Vagina (tissue), 2 donors: ENCODE measurements around the gene MAK.

Source experiments
- POLR2A ChIP-seq, 2 donors: fragments of 450-650 bp; IDR thresholded peaks; one replicate each; pipeline ENCODE4 v1.6.1; 2017; ENCODE audit warnings: antibody characterized with exemption in 2 of 2, mild to moderate bottlenecking in 2 of 2, moderate library complexity in 2 of 2
- POLR2AphosphoS5 ChIP-seq, 2 donors: sonication (generic); formaldehyde crosslinking; IDR thresholded peaks; one replicate each; pipeline ENCODE4 v1.9.0; 2017; ENCODE audit warnings: antibody characterized with exemption in 2 of 2, mild to moderate bottlenecking in 2 of 2, low read depth in 1 of 2; ENCODE audit not compliant: insufficient read depth in 1 of 2
- TF ChIP-seq, protein P1 (sequence below), 3 experiments: fragments of 450-650 bp in 2 of 3; fragments of 200-600 bp in 1 of 3; sonication (generic) in 1 of 3; IDR thresholded peaks; one replicate each; pipeline ENCODE4 v1.5.1; 2017 to 2019; ENCODE audit warnings: antibody characterized with exemption in 3 of 3, mild to moderate bottlenecking in 2 of 3, moderate library complexity in 2 of 3

DNA sequence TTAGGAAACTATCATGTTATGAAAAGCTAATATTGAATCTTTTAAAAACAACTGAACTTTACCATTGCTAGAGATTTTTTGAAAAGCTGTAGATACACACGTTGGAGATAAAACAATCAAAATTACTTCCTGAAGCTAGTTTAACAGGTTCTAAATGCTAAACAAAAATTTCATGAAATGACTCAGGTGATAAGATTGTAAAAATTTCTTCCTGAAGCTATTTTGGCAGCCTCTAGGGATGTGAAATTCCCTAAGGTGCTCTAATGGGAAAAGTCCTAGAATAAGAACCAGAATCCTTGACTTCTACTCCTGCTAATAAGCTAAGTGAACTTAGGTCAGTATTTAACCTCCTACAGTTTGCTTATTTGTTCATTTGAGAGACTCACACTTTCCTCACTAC, 35.0 kb upstream of the MAK start:
- TF ChIP-seq, protein P1, sequence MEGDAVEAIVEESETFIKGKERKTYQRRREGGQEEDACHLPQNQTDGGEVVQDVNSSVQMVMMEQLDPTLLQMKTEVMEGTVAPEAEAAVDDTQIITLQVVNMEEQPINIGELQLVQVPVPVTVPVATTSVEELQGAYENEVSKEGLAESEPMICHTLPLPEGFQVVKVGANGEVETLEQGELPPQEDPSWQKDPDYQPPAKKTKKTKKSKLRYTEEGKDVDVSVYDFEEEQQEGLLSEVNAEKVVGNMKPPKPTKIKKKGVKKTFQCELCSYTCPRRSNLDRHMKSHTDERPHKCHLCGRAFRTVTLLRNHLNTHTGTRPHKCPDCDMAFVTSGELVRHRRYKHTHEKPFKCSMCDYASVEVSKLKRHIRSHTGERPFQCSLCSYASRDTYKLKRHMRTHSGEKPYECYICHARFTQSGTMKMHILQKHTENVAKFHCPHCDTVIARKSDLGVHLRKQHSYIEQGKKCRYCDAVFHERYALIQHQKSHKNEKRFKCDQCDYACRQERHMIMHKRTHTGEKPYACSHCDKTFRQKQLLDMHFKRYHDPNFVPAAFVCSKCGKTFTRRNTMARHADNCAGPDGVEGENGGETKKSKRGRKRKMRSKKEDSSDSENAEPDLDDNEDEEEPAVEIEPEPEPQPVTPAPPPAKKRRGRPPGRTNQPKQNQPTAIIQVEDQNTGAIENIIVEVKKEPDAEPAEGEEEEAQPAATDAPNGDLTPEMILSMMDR (IDR thresholded peaks at IDR 0.05) = no peak
- TF ChIP-seq POLR2A (IDR thresholded peaks at IDR 0.05) = no peak
- TF ChIP-seq POLR2AphosphoS5 (IDR thresholded peaks at IDR 0.05; ENCODE audit: insufficient read depth in 1 of 2, low read depth in 1 of 2) = no peak
